Neuronal stem cell (in vitro differentiated cells): ENCODE measurements around the gene DUOX1.

Source experiments
- DNase-seq: peaks from one replicate; pipeline ENCODE4 v3.0.0-alpha.2; 2013; ENCODE audit warnings: low spot score
- H2AFZ ChIP-seq: one replicate; pipeline ENCODE4 v1.6.1; 2013; ENCODE audit warnings: mild to moderate bottlenecking, low read length, inconsistent platforms
- H2AK5ac ChIP-seq: 2 replicates; pipeline ENCODE4 v1.6.1; 2013; ENCODE audit warnings: low read depth, mild to moderate bottlenecking, inconsistent platforms, low read length, moderate library complexity, mixed read lengths
- H2BK120ac ChIP-seq: 2 replicates; pipeline ENCODE4 v1.6.1; 2013; ENCODE audit warnings: low read depth, mild to moderate bottlenecking, inconsistent platforms, low read length, moderate library complexity, mixed read lengths
- H2BK12ac ChIP-seq: one replicate; pipeline ENCODE4 v1.6.1; 2013; ENCODE audit warnings: low read length, inconsistent platforms
- H2BK15ac ChIP-seq: 2 replicates; pipeline ENCODE4 v1.6.1; 2013; ENCODE audit warnings: mild to moderate bottlenecking, low read length, inconsistent platforms, mixed read lengths
- H2BK5ac ChIP-seq: one replicate; pipeline ENCODE4 v1.6.1; 2013; ENCODE audit warnings: inconsistent platforms, mild to moderate bottlenecking, low read length, moderate library complexity
- H3K14ac ChIP-seq: one replicate; pipeline ENCODE4 v1.6.1; 2013; ENCODE audit warnings: low read length, inconsistent platforms
- H3K18ac ChIP-seq: 2 replicates; pipeline ENCODE4 v1.6.1; 2013; ENCODE audit warnings: low read length, inconsistent platforms
- H3K23ac ChIP-seq: 2 replicates; pipeline ENCODE4 v1.6.1; 2013; ENCODE audit warnings: low read depth, mild to moderate bottlenecking, mixed read lengths, low read length, inconsistent platforms; ENCODE audit not compliant: poor library complexity
- H3K27ac ChIP-seq: replicated peaks from 3 replicates; pipeline ENCODE4 v1.5.1; 2013; ENCODE audit warnings: low read length, inconsistent platforms
- H3K27me3 ChIP-seq, 3 experiments: 2 replicates each; pipeline ENCODE4 v1.6.1; 2013; ENCODE audit warnings: low read length in 3 of 3, mild to moderate bottlenecking in 2 of 3, inconsistent platforms in 1 of 3, low read depth in 1 of 3, mixed read lengths in 1 of 3, moderate library complexity in 1 of 3; ENCODE audit not compliant: control insufficient read depth in 3 of 3, insufficient read depth in 3 of 3
- H3K36me3 ChIP-seq, 2 donors: replicated peaks in 1 of 2; 2 replicates each; pipeline ENCODE4 v1.6.1; 2013; ENCODE audit warnings: low read length in 2 of 2; ENCODE audit not compliant: control insufficient read depth in 2 of 2, insufficient read depth in 2 of 2
- H3K4ac ChIP-seq: 2 replicates; pipeline ENCODE4 v1.6.1; 2013; ENCODE audit warnings: inconsistent platforms, mild to moderate bottlenecking, low read length, moderate library complexity
- H3K4me1 ChIP-seq, 2 donors: 1 replicate in 1 of 2; 2 replicates in 1 of 2; pipeline ENCODE4 v1.6.1; 2013; ENCODE audit warnings: low read length in 2 of 2, low read depth in 1 of 2; ENCODE audit not compliant: control insufficient read depth in 2 of 2, insufficient read depth in 1 of 2
- H3K4me2 ChIP-seq: one replicate; pipeline ENCODE4 v1.6.1; 2013; ENCODE audit warnings: mild to moderate bottlenecking, low read length, inconsistent platforms; ENCODE audit not compliant: insufficient read depth, poor library complexity, severe bottlenecking
- H3K4me3 ChIP-seq, 2 donors: 2 replicates each; pipeline ENCODE4 v1.5.1; 2013; ENCODE audit warnings: low read length in 2 of 2, mild to moderate bottlenecking in 2 of 2, inconsistent platforms in 1 of 2, moderate library complexity in 1 of 2
- H3K79me1 ChIP-seq: one replicate; pipeline ENCODE4 v1.6.1; 2013; ENCODE audit warnings: low read depth, mild to moderate bottlenecking, inconsistent platforms, low read length, moderate library complexity
- H3K9ac ChIP-seq: one replicate; pipeline ENCODE4 v1.6.1; 2013; ENCODE audit warnings: mild to moderate bottlenecking, low read depth, low read length, inconsistent platforms; ENCODE audit not compliant: poor library complexity
- H3K9me3 ChIP-seq, 2 donors: replicated peaks in 1 of 2; 2 replicates each; pipeline versions ENCODE3 to v1.6.1; 2013; ENCODE audit warnings: low read length in 2 of 2, mild to moderate bottlenecking in 2 of 2, inconsistent platforms in 1 of 2, low read depth in 1 of 2, mixed read lengths in 1 of 2, moderate library complexity in 1 of 2; ENCODE audit not compliant: control insufficient read depth in 2 of 2, insufficient read depth in 1 of 2
- H4K8ac ChIP-seq: one replicate; pipeline ENCODE4 v1.6.1; 2013; ENCODE audit warnings: low read depth, mild to moderate bottlenecking, inconsistent platforms, low read length, moderate library complexity
- H4K91ac ChIP-seq: one replicate; pipeline ENCODE4 v1.6.1; 2013; ENCODE audit warnings: low read length, low read depth, mild to moderate bottlenecking, inconsistent platforms; ENCODE audit not compliant: poor library complexity
- WGBS, 2 donors: extraction: QIAGEN DNeasy Blood & Tissue Kit; methylation state at CpG; one replicate each; pipeline ENCODE4 v1.1.7; 2013; ENCODE audit warnings: missing lambda C conversion rate in 2 of 2, mixed read lengths in 1 of 2; ENCODE audit not compliant: insufficient read length in 2 of 2, insufficient replicate concordance in 1 of 2; ENCODE audit errors: extremely low coverage in 2 of 2; 5-methylcytosine and 5-hydroxymethylcytosine counted together

DUOX1 gene

DNA sequence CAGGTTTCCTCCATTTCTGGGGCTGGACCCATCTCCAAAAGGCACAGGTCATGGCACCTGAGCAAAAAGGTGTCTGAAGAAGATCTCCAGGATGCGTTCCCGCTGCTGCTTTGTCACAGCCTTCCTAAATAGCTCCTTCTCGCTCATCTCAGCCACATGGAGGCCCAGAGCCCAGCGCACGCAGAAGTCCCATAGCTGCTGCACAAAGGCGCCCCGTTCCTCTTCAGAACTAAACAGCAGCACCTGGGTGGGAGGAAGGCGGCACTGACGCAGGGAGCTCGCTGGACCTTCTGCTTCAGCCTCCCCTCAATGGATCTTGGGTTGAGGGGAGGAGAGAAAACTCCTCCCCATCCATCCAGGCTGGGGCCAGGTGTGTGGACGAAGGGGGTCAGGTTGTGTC is 24.2 kb upstream of the DUOX1 start:
- no peak overlapping the region for H4K91ac ChIP-seq
- H3K9ac ChIP-seq: no peak overlapping the region
- no peak overlapping the region for H2BK15ac ChIP-seq
- peaks cover 4 to 12% of the 10 kb centered on the region in 2 donors for H3K4me1 ChIP-seq
- H3K4me3 ChIP-seq: no peak overlapping the region
- H3K27ac ChIP-seq: no peak overlapping the region
- H3K4me2 ChIP-seq: no peak overlapping the region
- no peak overlapping the region for H2BK12ac ChIP-seq
- H3K18ac ChIP-seq: peak overlapping the region; percentile 14
- H3K14ac ChIP-seq: no peak overlapping the region
- no peaks in the 10 kb centered on the region for H3K79me1 ChIP-seq
- WGBS, 2 donors: no CpG with 5 or more reads among the region's 11 CpGs
- no peak overlapping the region for H2BK5ac ChIP-seq
- no peak for DNase-seq
- no peak overlapping the region for H3K23ac ChIP-seq
- H3K27me3 ChIP-seq: peaks cover 8 to 75% (median 19%) of the 10 kb centered on the region in 3 experiments
- no peak overlapping the region for H3K4ac ChIP-seq
- H2AFZ ChIP-seq: no peak overlapping the region
- peaks cover 0 to 3% of the 10 kb centered on the region in 2 donors for H3K9me3 ChIP-seq
- H2BK120ac ChIP-seq: no peak overlapping the region
- H2AK5ac ChIP-seq: no peak overlapping the region
- H4K8ac ChIP-seq: no peak overlapping the region
- H3K36me3 ChIP-seq: no peaks in the 10 kb centered on the region

DNA sequence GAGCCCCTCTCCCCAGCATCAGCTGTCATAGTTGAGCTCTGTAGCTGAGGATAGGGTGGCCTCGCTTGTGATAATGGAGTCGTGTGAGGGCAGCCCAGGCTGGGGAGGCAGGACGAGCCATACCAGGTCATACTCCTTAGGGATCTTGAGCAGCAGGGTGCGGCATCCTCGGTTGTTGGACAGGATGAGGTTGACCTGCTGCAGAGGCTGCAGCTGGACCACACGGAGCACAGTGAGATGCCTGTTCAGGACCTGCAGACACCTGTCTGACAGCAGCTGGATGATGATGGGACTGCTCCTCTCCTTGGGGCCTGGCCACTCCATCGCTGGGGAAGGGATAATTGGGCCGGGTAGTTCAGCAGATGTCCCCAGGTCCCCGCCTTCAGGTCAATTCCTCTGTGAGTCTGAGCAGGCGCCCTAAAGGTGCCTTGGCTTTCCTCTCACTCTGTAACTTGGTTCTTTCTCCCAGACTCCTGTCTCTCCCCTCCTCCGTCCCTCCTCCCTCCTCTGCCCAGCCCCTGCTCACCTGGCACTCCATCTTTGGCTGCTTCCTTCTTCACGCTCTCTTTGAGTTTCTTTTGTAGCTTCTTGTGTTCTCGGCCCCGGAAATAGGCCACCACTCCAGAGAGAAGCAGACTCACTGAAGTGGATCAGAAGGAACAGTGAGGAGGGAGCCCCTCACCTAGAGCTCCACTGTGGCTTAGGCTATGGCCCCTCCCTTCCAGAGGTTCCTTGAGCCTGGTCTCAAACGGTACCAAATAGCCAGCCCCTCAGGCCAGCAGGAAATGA is 23.6 kb upstream of the DUOX1 start:
- H2BK120ac ChIP-seq: no peak overlapping the region
- H3K4ac ChIP-seq: no peak overlapping the region
- H2BK12ac ChIP-seq: peak overlapping the region; percentile 35
- no peak overlapping the region for H4K8ac ChIP-seq
- H3K4me2 ChIP-seq: no peak overlapping the region
- no peak overlapping the region for H3K23ac ChIP-seq
- no peak for DNase-seq
- peak overlapping the region; percentile 65 for H3K18ac ChIP-seq
- peaks cover 2 to 6% of the 10 kb centered on the region in 2 donors for H3K4me1 ChIP-seq
- no peak overlapping the region for H4K91ac ChIP-seq
- peaks cover 8 to 77% (median 21%) of the 10 kb centered on the region in 3 experiments for H3K27me3 ChIP-seq
- no peak overlapping the region for H3K9ac ChIP-seq
- peak overlapping the region; percentile 6 for H3K14ac ChIP-seq
- H3K4me3 ChIP-seq: no peak overlapping the region
- H3K9me3 ChIP-seq: peaks cover 0 to 3% of the 10 kb centered on the region in 2 donors
- no peak overlapping the region for H3K27ac ChIP-seq
- no peaks in the 10 kb centered on the region for H3K79me1 ChIP-seq
- H2AFZ ChIP-seq: no peak overlapping the region
- no CpG with 5 or more reads among the region's 15 CpGs for WGBS, 2 donors
- no peaks in the 10 kb centered on the region for H3K36me3 ChIP-seq
- H2BK15ac ChIP-seq: no peak overlapping the region
- H2BK5ac ChIP-seq: no peak overlapping the region
- H2AK5ac ChIP-seq: peak overlapping the region; percentile 41

- no peak overlapping the region for H2BK120ac ChIP-seq
- no peak overlapping the region for H3K4me2 ChIP-seq
- H3K4me3 ChIP-seq: no peak overlapping the region
- H3K23ac ChIP-seq: no peak overlapping the region
- H3K4me1 ChIP-seq: peaks cover 0 to 10% of the 10 kb centered on the region in 2 donors
- no peak overlapping the region for H4K91ac ChIP-seq
- H3K4ac ChIP-seq: peak overlapping the region; percentile 55
- no peaks in the 10 kb centered on the region for H3K79me1 ChIP-seq
- no peak overlapping the region for H3K14ac ChIP-seq
- H3K27ac ChIP-seq: no peak overlapping the region
- no peak for DNase-seq
- no peak overlapping the region for H3K9ac ChIP-seq
- peaks cover 24 to 86% (median 40%) of the 10 kb centered on the region in 3 experiments for H3K27me3 ChIP-seq
- peak overlapping the region; percentile 5 for H3K18ac ChIP-seq
- H3K36me3 ChIP-seq: no peaks in the 10 kb centered on the region
- no CpG with 5 or more reads among the region's 10 CpGs for WGBS, 2 donors
- no peak overlapping the region for H4K8ac ChIP-seq
- peaks cover 0 to 5% of the 10 kb centered on the region in 2 donors for H3K9me3 ChIP-seq
- H2BK15ac ChIP-seq: no peak overlapping the region
- peak overlapping the region; percentile 94 for H2AK5ac ChIP-seq
- H2BK12ac ChIP-seq: no peak overlapping the region
- peak overlapping the region; percentile 29 for H2BK5ac ChIP-seq
- H2AFZ ChIP-seq: no peak overlapping the region
Observed at GRCh38 chr15:45107941-45108630, 21.7 kb upstream of the DUOX1 start.

DNA sequence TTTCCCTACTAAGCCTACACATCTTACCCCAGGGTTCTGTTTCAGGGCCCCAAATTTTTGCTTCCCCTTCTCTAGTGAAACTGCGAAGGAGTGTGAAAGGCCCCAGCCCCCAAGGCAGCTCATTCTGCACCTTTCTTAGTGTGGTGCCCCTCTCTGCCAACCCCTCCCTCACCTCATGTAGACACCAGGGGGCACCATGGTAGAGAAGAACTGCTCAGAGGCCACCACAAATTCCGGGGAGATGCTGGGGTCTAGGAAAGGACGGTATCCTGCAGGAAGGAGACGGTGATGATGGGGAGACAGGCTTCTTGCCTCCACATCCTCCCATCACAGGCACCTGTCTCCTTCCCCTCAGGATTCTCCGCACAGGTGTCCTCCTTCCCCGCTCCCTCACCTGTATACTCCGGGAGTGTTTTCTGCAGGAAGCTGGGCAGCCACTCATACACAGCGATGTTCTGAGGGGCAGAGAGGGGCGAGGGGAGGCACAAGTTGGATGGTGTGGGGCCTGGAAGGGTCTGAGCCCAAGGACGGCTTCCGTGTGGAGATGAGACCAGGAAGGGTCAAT is 19.5 kb upstream of the DUOX1 start:
- Histone ChIP-seq H3K14ac (no peak overlapping the region), H4K8ac (no peak overlapping the region), H3K36me3 (no peaks in the 10 kb centered on the region), H3K18ac (no peak overlapping the region), H3K4me2 (no peak overlapping the region), H2BK5ac (no peak overlapping the region), H3K27me3 (peaks cover 46 to 89% (median 62%) of the 10 kb centered on the region in 3 experiments), H2AK5ac (no peak overlapping the region), H2BK120ac (no peak overlapping the region), H3K9ac (no peak overlapping the region), H3K4ac (no peak overlapping the region), H2BK12ac (no peak overlapping the region), H2AFZ (no peak overlapping the region), H3K9me3 (peaks cover 0 to 5% of the 10 kb centered on the region in 2 donors), H3K4me1 (peaks cover 0 to 14% of the 10 kb centered on the region in 2 donors), H3K4me3 (no peak overlapping the region), H2BK15ac (no peak overlapping the region), H3K23ac (no peak overlapping the region), H3K27ac (no peak overlapping the region), H4K91ac (no peak overlapping the region), H3K79me1 (no peaks in the 10 kb centered on the region)
- DNase-seq: no peak
- WGBS, 2 donors: no CpG with 5 or more reads among the region's 11 CpGs
